Neural cell (in vitro differentiated cells): Measurements from ENCODE around the gene KLF2.

Experiments used
- EP300 ChIP-seq: fragments of 450-650 bp; conservative IDR thresholded peaks from 2 replicates; pipeline ENCODE4 v1.6.1; 2014; ENCODE audit warnings: antibody characterized with exemption, mild to moderate bottlenecking, moderate library complexity; ENCODE audit not compliant: poor library complexity, severe bottlenecking
- EZH2 ChIP-seq: fragments of 200-600, 300-800 bp; shearing (Covaris generic), sonication (generic); IDR thresholded peaks from 2 replicates; pipeline ENCODE4 v1.6.1; 2014; ENCODE audit warnings: antibody characterized with exemption, low read length, borderline replicate concordance, mild to moderate bottlenecking; ENCODE audit not compliant: insufficient read depth, poor library complexity, severe bottlenecking
- MXI1 ChIP-seq: fragments of 450-650 bp; conservative IDR thresholded peaks from 2 replicates; pipeline ENCODE4 v1.6.1; 2014; ENCODE audit warnings: antibody characterized with exemption, mild to moderate bottlenecking; ENCODE audit not compliant: poor library complexity, severe bottlenecking
- POLR2AphosphoS5 ChIP-seq: IDR thresholded peaks from 2 replicates; pipeline ENCODE4 v1.6.1; 2012
- SMC3 ChIP-seq: fragments of 450-650 bp; conservative IDR thresholded peaks from 2 replicates; pipeline ENCODE4 v1.6.1; 2014; ENCODE audit warnings: antibody characterized with exemption, mild to moderate bottlenecking, moderate library complexity; ENCODE audit not compliant: poor library complexity
- TAF1 ChIP-seq: IDR thresholded peaks from 2 replicates; pipeline ENCODE4 v1.6.1; 2012; ENCODE audit warnings: low read depth
- TF ChIP-seq, protein P1 (sequence below): fragments of 450-650 bp; IDR thresholded peaks from 2 replicates; pipeline ENCODE4 v1.5.1; 2014; ENCODE audit warnings: antibody characterized with exemption, mild to moderate bottlenecking, moderate library complexity; ENCODE audit not compliant: poor library complexity, severe bottlenecking
- TF ChIP-seq, protein P2 (sequence below): IDR thresholded peaks from 2 replicates; pipeline ENCODE4 v1.6.1; 2012; ENCODE audit warnings: borderline replicate concordance

- TF ChIP-seq SMC3 = no peak
- TF ChIP-seq, protein P1, sequence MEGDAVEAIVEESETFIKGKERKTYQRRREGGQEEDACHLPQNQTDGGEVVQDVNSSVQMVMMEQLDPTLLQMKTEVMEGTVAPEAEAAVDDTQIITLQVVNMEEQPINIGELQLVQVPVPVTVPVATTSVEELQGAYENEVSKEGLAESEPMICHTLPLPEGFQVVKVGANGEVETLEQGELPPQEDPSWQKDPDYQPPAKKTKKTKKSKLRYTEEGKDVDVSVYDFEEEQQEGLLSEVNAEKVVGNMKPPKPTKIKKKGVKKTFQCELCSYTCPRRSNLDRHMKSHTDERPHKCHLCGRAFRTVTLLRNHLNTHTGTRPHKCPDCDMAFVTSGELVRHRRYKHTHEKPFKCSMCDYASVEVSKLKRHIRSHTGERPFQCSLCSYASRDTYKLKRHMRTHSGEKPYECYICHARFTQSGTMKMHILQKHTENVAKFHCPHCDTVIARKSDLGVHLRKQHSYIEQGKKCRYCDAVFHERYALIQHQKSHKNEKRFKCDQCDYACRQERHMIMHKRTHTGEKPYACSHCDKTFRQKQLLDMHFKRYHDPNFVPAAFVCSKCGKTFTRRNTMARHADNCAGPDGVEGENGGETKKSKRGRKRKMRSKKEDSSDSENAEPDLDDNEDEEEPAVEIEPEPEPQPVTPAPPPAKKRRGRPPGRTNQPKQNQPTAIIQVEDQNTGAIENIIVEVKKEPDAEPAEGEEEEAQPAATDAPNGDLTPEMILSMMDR = no peak
- no peak for TF ChIP-seq EZH2
- TF ChIP-seq TAF1 = no peak
- TF ChIP-seq EP300 = no peak
- no peak for TF ChIP-seq POLR2AphosphoS5
- TF ChIP-seq, protein P2, sequence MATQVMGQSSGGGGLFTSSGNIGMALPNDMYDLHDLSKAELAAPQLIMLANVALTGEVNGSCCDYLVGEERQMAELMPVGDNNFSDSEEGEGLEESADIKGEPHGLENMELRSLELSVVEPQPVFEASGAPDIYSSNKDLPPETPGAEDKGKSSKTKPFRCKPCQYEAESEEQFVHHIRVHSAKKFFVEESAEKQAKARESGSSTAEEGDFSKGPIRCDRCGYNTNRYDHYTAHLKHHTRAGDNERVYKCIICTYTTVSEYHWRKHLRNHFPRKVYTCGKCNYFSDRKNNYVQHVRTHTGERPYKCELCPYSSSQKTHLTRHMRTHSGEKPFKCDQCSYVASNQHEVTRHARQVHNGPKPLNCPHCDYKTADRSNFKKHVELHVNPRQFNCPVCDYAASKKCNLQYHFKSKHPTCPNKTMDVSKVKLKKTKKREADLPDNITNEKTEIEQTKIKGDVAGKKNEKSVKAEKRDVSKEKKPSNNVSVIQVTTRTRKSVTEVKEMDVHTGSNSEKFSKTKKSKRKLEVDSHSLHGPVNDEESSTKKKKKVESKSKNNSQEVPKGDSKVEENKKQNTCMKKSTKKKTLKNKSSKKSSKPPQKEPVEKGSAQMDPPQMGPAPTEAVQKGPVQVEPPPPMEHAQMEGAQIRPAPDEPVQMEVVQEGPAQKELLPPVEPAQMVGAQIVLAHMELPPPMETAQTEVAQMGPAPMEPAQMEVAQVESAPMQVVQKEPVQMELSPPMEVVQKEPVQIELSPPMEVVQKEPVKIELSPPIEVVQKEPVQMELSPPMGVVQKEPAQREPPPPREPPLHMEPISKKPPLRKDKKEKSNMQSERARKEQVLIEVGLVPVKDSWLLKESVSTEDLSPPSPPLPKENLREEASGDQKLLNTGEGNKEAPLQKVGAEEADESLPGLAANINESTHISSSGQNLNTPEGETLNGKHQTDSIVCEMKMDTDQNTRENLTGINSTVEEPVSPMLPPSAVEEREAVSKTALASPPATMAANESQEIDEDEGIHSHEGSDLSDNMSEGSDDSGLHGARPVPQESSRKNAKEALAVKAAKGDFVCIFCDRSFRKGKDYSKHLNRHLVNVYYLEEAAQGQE = no peak
- no peak for TF ChIP-seq MXI1
Measured at GRCh38 chr19:16327911-16328823, 3.5 kb downstream of the KLF2 start.
